ENCODE measurements around the gene MTA1.

MTA1 gene

DNA sequence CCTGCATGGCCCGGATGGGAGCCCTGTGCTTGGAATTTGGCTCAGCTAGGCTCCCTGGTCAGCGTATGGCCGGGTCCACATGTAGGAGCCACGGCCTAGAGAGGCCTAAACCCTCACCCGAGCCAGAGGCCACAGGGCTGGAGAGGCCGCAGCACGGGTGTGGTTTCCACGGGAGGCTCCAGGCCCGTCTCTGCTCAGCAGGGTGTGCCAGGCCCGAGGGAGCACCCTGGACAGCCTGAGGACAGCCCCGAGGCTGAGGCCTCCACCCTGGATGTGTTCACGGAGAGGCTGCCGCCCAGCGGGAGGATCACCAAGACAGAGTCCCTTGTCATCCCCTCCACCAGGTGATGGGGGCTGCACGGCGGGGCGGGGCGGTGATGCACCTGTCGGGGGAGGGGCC lies 38.9 kb upstream of the MTA1 start:
- TF ChIP-seq PAX5 (IDR thresholded peaks at IDR 0.05; ENCODE audit: insufficient read depth, low read length, severe bottlenecking) (no peak), SPI1 (IDR thresholded peaks at IDR 0.05; ENCODE audit: low read depth, low read length) (no peak), POU2F2 (IDR thresholded peaks at IDR 0.05; ENCODE audit: low read depth, low read length) (no peak), POLR2AphosphoS5 (IDR thresholded peaks at IDR 0.05; ENCODE audit: low read depth, low read length) (no peak), POLR2A (IDR thresholded peaks at IDR 0.05; ENCODE audit: low read depth, low read length) (no peak)
- no peak for FAIRE-seq
- no peak for DNase-seq (ENCODE audit: insufficient read length, low spot score)

DNA sequence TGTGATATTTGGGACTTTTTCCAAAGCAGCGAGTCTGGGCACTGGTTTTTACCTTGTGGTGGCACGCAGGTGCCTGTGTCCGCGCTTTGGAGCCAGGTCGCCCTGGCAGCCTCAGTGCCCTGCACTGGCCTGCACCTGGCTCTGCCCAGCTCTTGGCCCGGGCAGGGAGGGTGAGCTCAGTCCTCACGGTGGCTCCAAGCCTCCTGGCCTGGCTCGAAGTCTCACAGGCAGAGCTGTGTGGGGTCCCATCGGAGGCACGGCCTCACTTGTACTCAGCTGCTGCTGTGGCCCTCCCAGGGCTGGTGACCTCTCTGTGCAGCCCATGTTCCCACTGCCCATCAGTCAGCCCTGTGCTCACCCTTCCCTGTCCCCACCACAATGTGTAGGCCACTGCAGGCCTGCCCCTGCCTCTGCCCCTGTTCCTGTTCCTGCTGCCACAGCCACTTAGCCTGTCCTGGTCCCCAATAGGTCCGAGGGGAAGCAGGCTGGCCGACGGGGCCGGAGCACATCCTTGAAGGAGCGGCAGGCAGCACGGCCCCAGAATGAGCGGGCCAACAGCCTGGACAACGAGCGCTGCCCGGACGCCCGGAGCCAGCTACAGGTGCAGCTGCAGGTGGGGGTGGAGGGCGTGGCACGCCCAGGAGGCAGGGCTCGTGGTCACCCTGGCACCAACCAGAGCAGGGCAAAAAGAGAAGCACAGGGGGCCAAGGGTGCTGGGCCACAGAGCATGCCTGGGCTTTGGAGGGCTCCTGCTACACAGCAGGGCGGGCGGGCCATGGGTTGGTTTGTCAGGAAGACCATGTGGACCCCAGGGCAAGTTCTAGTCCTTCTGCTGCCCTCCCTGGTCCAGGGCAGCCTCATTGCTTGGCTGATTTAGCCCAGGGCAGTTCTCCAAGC lies 37.9 kb upstream of the MTA1 start:
- FAIRE-seq, result no peak
- DNase-seq (ENCODE audit: insufficient read length, low spot score), result no peak
- TF ChIP-seq POLR2AphosphoS5 (IDR thresholded peaks at IDR 0.05; ENCODE audit: low read depth, low read length) (no peak), TAF1 (IDR thresholded peaks at IDR 0.05; ENCODE audit: low read depth, low read length) (no peak), SPI1 (IDR thresholded peaks at IDR 0.05; ENCODE audit: low read depth, low read length) (no peak), POLR2A (IDR thresholded peaks at IDR 0.05; ENCODE audit: low read depth, low read length) (no peak), POU2F2 (IDR thresholded peaks at IDR 0.05; ENCODE audit: low read depth, low read length) (no peak), PAX5 (IDR thresholded peaks at IDR 0.05; ENCODE audit: insufficient read depth, low read length, severe bottlenecking) (no peak)

- DNase-seq (ENCODE audit: insufficient read length, low spot score) (no peak), FAIRE-seq (no peak)
- TF ChIP-seq PAX5 (IDR thresholded peaks at IDR 0.05; ENCODE audit: insufficient read depth, low read length, severe bottlenecking), result no peak
- no peak for TF ChIP-seq SPI1 (IDR thresholded peaks at IDR 0.05; ENCODE audit: low read depth, low read length)
- TF ChIP-seq POLR2A (IDR thresholded peaks at IDR 0.05; ENCODE audit: low read depth, low read length), result no peak
- no peak for TF ChIP-seq POLR2AphosphoS5 (IDR thresholded peaks at IDR 0.05; ENCODE audit: low read depth, low read length)
- no peak for TF ChIP-seq TAF1 (IDR thresholded peaks at IDR 0.05; ENCODE audit: low read depth, low read length)
- no peak for TF ChIP-seq POU2F2 (IDR thresholded peaks at IDR 0.05; ENCODE audit: low read depth, low read length)
Observed at GRCh38 chr14:105382343-105383082, 37.1 kb upstream of the MTA1 start.

- TF ChIP-seq POU2F2 (IDR thresholded peaks at IDR 0.05; ENCODE audit: low read depth, low read length) (no peak), SPI1 (IDR thresholded peaks at IDR 0.05; ENCODE audit: low read depth, low read length) (no peak), POLR2A (IDR thresholded peaks at IDR 0.05; ENCODE audit: low read depth, low read length) (no peak), POLR2AphosphoS5 (IDR thresholded peaks at IDR 0.05; ENCODE audit: low read depth, low read length) (no peak), PAX5 (IDR thresholded peaks at IDR 0.05; ENCODE audit: insufficient read depth, low read length, severe bottlenecking) (no peak), TAF1 (IDR thresholded peaks at IDR 0.05; ENCODE audit: low read depth, low read length) (no peak)
- no peak for DNase-seq (ENCODE audit: insufficient read length, low spot score)
- no peak for FAIRE-seq
Observed at GRCh38 chr14:105383083-105383730, 36.4 kb upstream of the MTA1 start.

GRCh38 chr14:105384041-105384557 lies 35.5 kb upstream of the MTA1 start:
- FAIRE-seq (no peak), DNase-seq (ENCODE audit: insufficient read length, low spot score) (no peak)
- TF ChIP-seq SPI1 (IDR thresholded peaks at IDR 0.05; ENCODE audit: low read depth, low read length) (no peak), POU2F2 (IDR thresholded peaks at IDR 0.05; ENCODE audit: low read depth, low read length) (no peak), POLR2AphosphoS5 (IDR thresholded peaks at IDR 0.05; ENCODE audit: low read depth, low read length) (no peak), TAF1 (IDR thresholded peaks at IDR 0.05; ENCODE audit: low read depth, low read length) (no peak), POLR2A (IDR thresholded peaks at IDR 0.05; ENCODE audit: low read depth, low read length) (no peak), PAX5 (IDR thresholded peaks at IDR 0.05; ENCODE audit: insufficient read depth, low read length, severe bottlenecking) (no peak)

DNA sequence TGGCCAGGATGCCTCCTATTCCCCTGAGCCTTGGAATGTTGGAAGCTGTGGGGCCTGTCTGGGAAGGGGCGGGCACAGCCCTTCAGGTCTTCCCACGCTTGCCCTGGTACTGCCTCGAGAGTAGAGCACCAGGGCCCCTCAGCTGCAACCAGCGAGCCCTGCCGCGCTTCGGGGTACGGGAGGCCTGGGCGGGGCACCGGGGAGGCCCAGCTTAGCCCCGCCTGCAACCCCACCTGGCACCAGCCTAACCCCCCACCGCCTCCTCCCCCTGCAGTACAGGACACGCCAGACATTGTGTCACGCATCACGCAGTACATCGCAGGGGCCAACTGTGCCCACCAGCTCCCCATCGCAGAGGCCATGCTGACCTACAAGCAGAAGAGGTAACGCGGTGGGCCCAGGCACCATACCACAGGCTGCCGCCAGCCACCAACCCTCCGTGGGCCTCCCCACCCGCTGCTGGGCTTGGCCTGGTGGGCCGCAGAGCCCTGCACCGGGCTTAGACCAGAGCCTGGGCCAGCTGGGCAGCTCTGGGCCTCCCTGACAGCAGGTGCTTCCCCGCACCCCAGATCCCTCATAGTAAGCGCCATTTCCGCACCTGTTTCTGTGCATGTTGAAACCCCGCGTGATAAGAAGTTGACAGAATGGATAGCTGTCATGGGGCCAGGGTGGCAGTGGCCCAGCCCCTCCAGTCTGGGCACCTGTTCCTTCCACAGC lies 34.9 kb upstream of the MTA1 start:
- FAIRE-seq (no peak), DNase-seq (ENCODE audit: insufficient read length, low spot score) (no peak)
- TF ChIP-seq SPI1 (IDR thresholded peaks at IDR 0.05; ENCODE audit: low read depth, low read length) (no peak), POLR2AphosphoS5 (IDR thresholded peaks at IDR 0.05; ENCODE audit: low read depth, low read length) (no peak), PAX5 (IDR thresholded peaks at IDR 0.05; ENCODE audit: insufficient read depth, low read length, severe bottlenecking) (no peak), POU2F2 (IDR thresholded peaks at IDR 0.05; ENCODE audit: low read depth, low read length) (no peak), TAF1 (IDR thresholded peaks at IDR 0.05; ENCODE audit: low read depth, low read length) (no peak), POLR2A (IDR thresholded peaks at IDR 0.05; ENCODE audit: low read depth, low read length) (no peak)

DNA sequence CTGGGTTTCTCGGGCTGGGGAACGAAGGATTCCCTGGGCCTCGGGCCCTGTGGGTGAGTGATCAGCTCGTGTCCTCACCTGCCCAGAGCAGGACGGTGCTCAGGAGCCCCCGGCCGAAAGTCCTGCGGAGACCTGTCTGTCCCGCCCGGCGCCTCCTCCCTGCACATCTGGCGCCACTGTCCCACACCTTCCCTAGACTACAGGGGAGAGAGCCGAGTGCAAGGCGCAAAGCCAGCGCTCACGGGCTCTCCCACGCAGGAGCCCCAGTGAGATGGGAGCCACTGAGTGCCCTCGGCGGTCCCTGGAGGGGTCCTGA lies 34.3 kb upstream of the MTA1 start:
- FAIRE-seq (no peak), DNase-seq (ENCODE audit: insufficient read length, low spot score) (no peak)
- TF ChIP-seq PAX5 (IDR thresholded peaks at IDR 0.05; ENCODE audit: insufficient read depth, low read length, severe bottlenecking) (no peak), TAF1 (IDR thresholded peaks at IDR 0.05; ENCODE audit: low read depth, low read length) (no peak), POLR2A (IDR thresholded peaks at IDR 0.05; ENCODE audit: low read depth, low read length) (no peak), POLR2AphosphoS5 (IDR thresholded peaks at IDR 0.05; ENCODE audit: low read depth, low read length) (no peak), SPI1 (IDR thresholded peaks at IDR 0.05; ENCODE audit: low read depth, low read length) (no peak), POU2F2 (IDR thresholded peaks at IDR 0.05; ENCODE audit: low read depth, low read length) (no peak)

DNA sequence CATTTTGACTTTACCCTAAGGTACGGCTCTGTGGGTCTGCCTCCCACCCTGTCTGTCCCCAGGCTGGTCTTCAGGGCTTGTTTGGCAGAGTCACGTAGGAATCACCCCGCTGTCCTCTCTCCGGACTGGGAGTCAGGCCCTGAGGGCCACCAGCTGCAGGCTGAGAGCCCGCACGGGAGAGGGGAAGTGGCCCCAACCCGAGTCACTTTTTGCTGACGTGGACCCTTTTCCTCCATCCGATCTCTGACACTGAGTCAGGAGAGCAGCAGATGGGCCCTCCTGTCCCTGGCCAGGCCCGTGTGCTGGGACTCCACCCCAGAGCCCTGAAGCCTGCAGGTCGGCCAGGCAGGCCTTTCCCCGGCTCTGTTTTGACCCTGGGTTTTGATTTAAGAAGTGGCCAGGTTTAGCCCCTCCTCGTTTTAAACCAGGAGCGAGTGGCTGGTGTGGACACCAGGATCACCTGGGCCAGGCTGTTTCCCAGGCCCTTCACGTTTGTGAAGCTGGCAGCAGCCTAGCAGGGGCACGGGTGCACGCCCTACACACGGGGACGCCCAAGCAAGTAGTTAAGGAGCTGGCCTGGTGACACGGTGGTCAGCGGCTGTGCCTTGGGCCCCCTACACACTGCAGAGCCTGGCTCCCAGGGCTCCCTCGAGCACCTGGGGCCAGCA lies 33.8 kb upstream of the MTA1 start:
- TF ChIP-seq SPI1 (IDR thresholded peaks at IDR 0.05; ENCODE audit: low read depth, low read length) (no peak), POLR2A (IDR thresholded peaks at IDR 0.05; ENCODE audit: low read depth, low read length) (no peak), POU2F2 (IDR thresholded peaks at IDR 0.05; ENCODE audit: low read depth, low read length) (no peak), TAF1 (IDR thresholded peaks at IDR 0.05; ENCODE audit: low read depth, low read length) (no peak), PAX5 (IDR thresholded peaks at IDR 0.05; ENCODE audit: insufficient read depth, low read length, severe bottlenecking) (no peak), POLR2AphosphoS5 (IDR thresholded peaks at IDR 0.05; ENCODE audit: low read depth, low read length) (no peak)
- FAIRE-seq (no peak), DNase-seq (ENCODE audit: insufficient read length, low spot score) (no peak)

Data from GM12891 (cell line).